ENCODE results near the gene DGKB.

DNA sequence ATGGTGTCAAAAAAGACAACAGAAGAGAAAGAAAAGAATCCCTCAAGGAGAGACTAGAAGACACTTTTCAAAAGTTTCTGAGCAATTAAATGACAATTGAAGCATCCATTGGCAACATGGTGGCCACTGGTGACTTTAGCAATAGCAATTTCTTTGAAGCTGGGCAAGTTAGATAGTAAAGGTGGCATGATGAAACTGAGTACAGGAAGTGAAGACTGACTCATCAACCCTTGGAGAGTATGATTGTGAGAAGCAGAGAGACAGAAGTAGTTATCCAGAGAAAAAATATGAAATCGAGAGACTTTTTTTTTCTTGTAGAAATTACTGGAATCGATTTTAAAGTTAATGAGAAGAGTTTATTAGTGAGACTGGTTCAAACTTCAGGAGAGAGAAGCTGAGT lies 52.5 kb downstream of the DGKB start:
- TF ChIP-seq POLR2A (IDR thresholded peaks at IDR 0.05) (no peak), POLR2AphosphoS5 (IDR thresholded peaks at IDR 0.05) (no peak)
- TF ChIP-seq, protein P1, sequence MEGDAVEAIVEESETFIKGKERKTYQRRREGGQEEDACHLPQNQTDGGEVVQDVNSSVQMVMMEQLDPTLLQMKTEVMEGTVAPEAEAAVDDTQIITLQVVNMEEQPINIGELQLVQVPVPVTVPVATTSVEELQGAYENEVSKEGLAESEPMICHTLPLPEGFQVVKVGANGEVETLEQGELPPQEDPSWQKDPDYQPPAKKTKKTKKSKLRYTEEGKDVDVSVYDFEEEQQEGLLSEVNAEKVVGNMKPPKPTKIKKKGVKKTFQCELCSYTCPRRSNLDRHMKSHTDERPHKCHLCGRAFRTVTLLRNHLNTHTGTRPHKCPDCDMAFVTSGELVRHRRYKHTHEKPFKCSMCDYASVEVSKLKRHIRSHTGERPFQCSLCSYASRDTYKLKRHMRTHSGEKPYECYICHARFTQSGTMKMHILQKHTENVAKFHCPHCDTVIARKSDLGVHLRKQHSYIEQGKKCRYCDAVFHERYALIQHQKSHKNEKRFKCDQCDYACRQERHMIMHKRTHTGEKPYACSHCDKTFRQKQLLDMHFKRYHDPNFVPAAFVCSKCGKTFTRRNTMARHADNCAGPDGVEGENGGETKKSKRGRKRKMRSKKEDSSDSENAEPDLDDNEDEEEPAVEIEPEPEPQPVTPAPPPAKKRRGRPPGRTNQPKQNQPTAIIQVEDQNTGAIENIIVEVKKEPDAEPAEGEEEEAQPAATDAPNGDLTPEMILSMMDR (IDR thresholded peaks at IDR 0.05): no peak
